ENCODE data around the gene SBK3. TPM values are rescaled to one million over a fixed set of nuclear protein-coding genes. Genes with fewer than 3 reads are reported as not detected.

SBK3 gene
- total and polyA plus RNA-seq, 2 donors (not counting 1 experiment from before 2014, with no cell fraction given), result not detected

DNA sequence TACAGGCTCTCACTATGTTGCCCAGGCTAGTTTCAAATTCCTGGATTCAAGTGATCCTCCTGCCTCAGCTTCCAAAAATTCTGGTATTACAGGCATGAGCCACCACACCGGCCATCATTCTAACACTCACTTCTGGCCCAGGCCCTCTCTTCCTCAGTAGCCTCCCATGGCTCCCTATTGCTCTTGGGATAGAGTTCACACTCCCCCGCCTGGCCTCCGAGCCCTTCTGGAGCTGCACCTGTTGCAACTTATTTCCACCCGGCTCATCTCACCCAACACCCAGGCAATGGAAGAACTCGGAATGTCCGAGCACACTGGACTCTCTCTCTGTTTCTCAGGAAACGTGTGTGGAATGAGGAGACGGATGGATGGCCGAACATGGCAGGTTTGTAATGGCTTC, 9.0 kb upstream of the SBK3 start:
- H3K4me1 ChIP-seq (ENCODE audit: control insufficient read depth in 2 of 2, insufficient read depth in 2 of 2, low read length in 2 of 2), result no peaks in the 10 kb centered on the region
- peaks cover 28% of the 10 kb centered on the region for H3K27me3 Mint-ChIP-seq
- H2AFZ ChIP-seq (ENCODE audit: insufficient read depth, low read depth, low read length, poor library complexity, severe bottlenecking), result no peak overlapping the region
- H3K9ac ChIP-seq (ENCODE audit: low read length), result no peak overlapping the region
- no peaks in the 10 kb centered on the region for H3K9me3 Mint-ChIP-seq (ENCODE audit: insufficient read depth)
- H3K79me2 ChIP-seq (ENCODE audit: control insufficient read depth, insufficient read depth, low read length), result no peaks in the 10 kb centered on the region
- no peak overlapping the region for H3K27ac ChIP-seq (ENCODE audit: low read length in 2 of 2)
- H3K36me3 ChIP-seq (replicated peaks in 1 of 2; ENCODE audit: control extremely low read depth in 1 of 2, control insufficient read depth in 1 of 2, extremely low read depth in 1 of 2, insufficient read depth in 2 of 2, low read length in 1 of 2), result no peaks in the 10 kb centered on the region
- no peak for DNase-seq
- intact Hi-C loops (cut with micrococcal nuclease), result no loop called here
- H3K9me3 ChIP-seq (ENCODE audit: control extremely low read depth in 1 of 3, control insufficient read depth in 2 of 3, insufficient read depth in 1 of 3, low read length in 2 of 3), result no peaks in the 10 kb centered on the region
- no peak overlapping the region for H3K4me3 Mint-ChIP-seq
- ChIA-PET CTCF (interaction anchor here (0.6 kb wide), 1 partner anchor 624 kb away, joined by 3 read pairs; no protein-coding TSS in a partner anchor), POLR2A (no interaction called here)
- H3K4me3 ChIP-seq (ENCODE audit: control extremely low read depth in 1 of 5, extremely low read depth in 1 of 5, insufficient read depth in 1 of 5, low read depth in 2 of 5, low read length in 4 of 5), result no peak overlapping the region
- TF ChIP-seq, protein P1, sequence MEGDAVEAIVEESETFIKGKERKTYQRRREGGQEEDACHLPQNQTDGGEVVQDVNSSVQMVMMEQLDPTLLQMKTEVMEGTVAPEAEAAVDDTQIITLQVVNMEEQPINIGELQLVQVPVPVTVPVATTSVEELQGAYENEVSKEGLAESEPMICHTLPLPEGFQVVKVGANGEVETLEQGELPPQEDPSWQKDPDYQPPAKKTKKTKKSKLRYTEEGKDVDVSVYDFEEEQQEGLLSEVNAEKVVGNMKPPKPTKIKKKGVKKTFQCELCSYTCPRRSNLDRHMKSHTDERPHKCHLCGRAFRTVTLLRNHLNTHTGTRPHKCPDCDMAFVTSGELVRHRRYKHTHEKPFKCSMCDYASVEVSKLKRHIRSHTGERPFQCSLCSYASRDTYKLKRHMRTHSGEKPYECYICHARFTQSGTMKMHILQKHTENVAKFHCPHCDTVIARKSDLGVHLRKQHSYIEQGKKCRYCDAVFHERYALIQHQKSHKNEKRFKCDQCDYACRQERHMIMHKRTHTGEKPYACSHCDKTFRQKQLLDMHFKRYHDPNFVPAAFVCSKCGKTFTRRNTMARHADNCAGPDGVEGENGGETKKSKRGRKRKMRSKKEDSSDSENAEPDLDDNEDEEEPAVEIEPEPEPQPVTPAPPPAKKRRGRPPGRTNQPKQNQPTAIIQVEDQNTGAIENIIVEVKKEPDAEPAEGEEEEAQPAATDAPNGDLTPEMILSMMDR (IDR thresholded peaks at IDR 0.05), result no peak
- no peak for TF ChIP-seq EZH2 (IDR thresholded peaks at IDR 0.05; ENCODE audit: borderline replicate concordance, insufficient read depth, low read depth, low read length, poor library complexity, severe bottlenecking)
- H3K4me2 ChIP-seq (replicated peaks; ENCODE audit: low read depth, low read length, poor library complexity, severe bottlenecking), result no peak overlapping the region
- ATAC-seq (ENCODE audit: low read depth), result no peak
- no peaks in the 10 kb centered on the region for H4K20me1 ChIP-seq (ENCODE audit: control insufficient read depth, insufficient read depth, low read length, poor library complexity, severe bottlenecking)
- no peak overlapping the region for H3K27ac Mint-ChIP-seq
- peaks cover 2% of the 10 kb centered on the region for H3K4me1 Mint-ChIP-seq
- H3K27me3 ChIP-seq (replicated peaks in 1 of 4; ENCODE audit: control extremely low read depth in 1 of 4, control insufficient read depth in 3 of 4, insufficient read depth in 4 of 4, low read length in 3 of 4), result no peaks in the 10 kb centered on the region
- WGBS (ENCODE audit: insufficient coverage), result 94% methylated on average over 6 of the region's 9 CpGs

DNA sequence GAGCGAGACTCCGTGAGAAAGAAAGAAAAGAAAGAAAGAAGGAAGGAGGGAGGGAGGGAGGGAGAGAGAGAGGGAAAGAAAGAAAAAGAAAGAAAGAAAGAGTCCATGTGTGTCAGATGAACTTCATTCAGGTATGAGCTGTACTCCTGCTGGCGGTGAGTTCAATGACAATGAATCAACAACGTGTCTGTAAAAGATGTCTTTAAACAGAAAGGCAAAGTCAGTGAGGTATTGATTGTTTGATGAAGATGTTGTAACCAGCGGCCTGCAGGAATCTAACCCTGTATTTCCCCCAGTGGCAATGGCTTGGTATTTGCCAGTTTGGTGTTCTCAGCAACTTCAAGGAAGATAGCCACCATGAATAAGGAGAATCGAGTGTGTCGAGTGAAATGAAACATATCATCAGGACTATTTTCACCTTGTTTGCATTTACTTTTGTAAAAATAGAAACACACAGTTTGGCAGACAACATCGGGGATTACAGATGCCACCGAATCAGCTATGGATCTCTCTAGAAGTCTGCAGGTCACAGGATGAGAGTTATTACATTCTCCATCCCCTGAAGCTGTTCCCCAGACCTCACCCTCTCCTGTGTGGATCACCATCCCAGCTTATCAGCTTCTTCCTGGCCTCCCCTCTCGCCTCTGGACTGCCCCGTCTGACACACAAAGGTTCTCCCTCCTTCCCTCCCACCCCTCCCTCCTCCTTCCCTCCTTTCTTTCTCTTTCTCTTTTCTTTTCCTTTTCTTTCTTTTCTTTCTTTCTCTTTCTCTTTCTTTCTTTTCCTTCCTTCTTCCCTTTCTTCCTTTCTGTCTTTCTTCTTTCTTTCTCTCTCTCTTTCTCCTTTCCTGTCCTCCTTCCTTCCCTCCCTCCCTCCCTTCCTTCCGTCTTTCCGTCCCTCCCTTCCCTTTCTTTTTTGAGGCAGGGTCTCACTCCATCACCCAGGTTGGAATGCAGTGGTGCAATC, 8.2 kb upstream of the SBK3 start:
- TF ChIP-seq EZH2 (IDR thresholded peaks at IDR 0.05; ENCODE audit: borderline replicate concordance, insufficient read depth, low read depth, low read length, poor library complexity, severe bottlenecking), result no peak
- TF ChIP-seq, protein P1 (IDR thresholded peaks at IDR 0.05), result no peak
- POLR2A ChIA-PET, result no interaction called here
- no peaks in the 10 kb centered on the region for H3K9me3 Mint-ChIP-seq (ENCODE audit: insufficient read depth)

More for the DNA sequence above, 8.2 kb upstream of the SBK3 start:
- Histone ChIP-seq H3K27ac (ENCODE audit: low read length in 2 of 2) (no peak overlapping the region), H3K9ac (ENCODE audit: low read length) (no peak overlapping the region), H2AFZ (ENCODE audit: insufficient read depth, low read depth, low read length, poor library complexity, severe bottlenecking) (no peak overlapping the region), H3K4me2 (replicated peaks; ENCODE audit: low read depth, low read length, poor library complexity, severe bottlenecking) (no peak overlapping the region), H3K36me3 (replicated peaks in 1 of 2; ENCODE audit: control extremely low read depth in 1 of 2, control insufficient read depth in 1 of 2, extremely low read depth in 1 of 2, insufficient read depth in 2 of 2, low read length in 1 of 2) (no peaks in the 10 kb centered on the region), H3K27me3 (replicated peaks in 1 of 4; ENCODE audit: control extremely low read depth in 1 of 4, control insufficient read depth in 3 of 4, insufficient read depth in 4 of 4, low read length in 3 of 4) (no peaks in the 10 kb centered on the region), H3K9me3 (ENCODE audit: control extremely low read depth in 1 of 3, control insufficient read depth in 2 of 3, insufficient read depth in 1 of 3, low read length in 2 of 3) (no peaks in the 10 kb centered on the region), H3K79me2 (ENCODE audit: control insufficient read depth, insufficient read depth, low read length) (no peaks in the 10 kb centered on the region), H3K4me3 (ENCODE audit: control extremely low read depth in 1 of 5, extremely low read depth in 1 of 5, insufficient read depth in 1 of 5, low read depth in 2 of 5, low read length in 4 of 5) (no peak overlapping the region), H4K20me1 (ENCODE audit: control insufficient read depth, insufficient read depth, low read length, poor library complexity, severe bottlenecking) (no peaks in the 10 kb centered on the region), H3K4me1 (ENCODE audit: control insufficient read depth in 2 of 2, insufficient read depth in 2 of 2, low read length in 2 of 2) (no peaks in the 10 kb centered on the region)
- DNase-seq (no peak), ATAC-seq (ENCODE audit: low read depth) (no peak)
- Mint-ChIP-seq H3K4me3 (no peak overlapping the region), H3K27me3 (peaks cover 28% of the 10 kb centered on the region), H3K27ac (no peak overlapping the region), H3K4me1 (peaks cover 2% of the 10 kb centered on the region)
- 80% methylated on average over 10 of the region's 13 CpGs for WGBS (ENCODE audit: insufficient coverage)
- intact Hi-C loops (cut with micrococcal nuclease), result no loop called here
- CTCF ChIA-PET, result no interaction called here

All from B cell (primary cell).